ENCODE measurements around the gene ZSCAN5A.
"Not testable (repeated sequence)": the region's sequence is repeated elsewhere in the genome, so short reads cannot be mapped to it uniquely, and the experiment has no call there.

GRCh38 chr19:56175861-56176307 is 138.8 kb downstream of the ZSCAN5A start, which contains the start of gene GALP:
- not testable (repeated sequence) for TF ChIP-seq EZH2 (IDR thresholded peaks at IDR 0.05; ENCODE audit: low read length, missing control alignments); CTCF (conservative IDR thresholded peaks at IDR 0.05 in 1 of 2, IDR thresholded peaks at IDR 0.05 in 1 of 2; ENCODE audit: low read depth in 1 of 2, low read length in 2 of 2)
